ENCODE data around the gene GFY. TPM values are rescaled to one million over a fixed set of nuclear protein-coding genes. Genes with fewer than 3 reads are reported as not detected.

The GFY gene
- total and polyA plus RNA-seq, 2 experiments from 2014 or later, result 1.8 to 8.4 TPM

- DNase-seq (ENCODE audit: low read depth in 1 of 2, low spot score in 1 of 2), result no peak
- TF ChIP-seq CTCF (IDR thresholded peaks at IDR 0.05; ENCODE audit: low read depth, low read length), result no peak
- H3K27me3 ChIP-seq, result peaks cover 10% of the 10 kb centered on the region
Observed at GRCh38 chr19:49417088-49417487, 8.1 kb upstream of the GFY start.

GRCh38 chr19:49418511-49418910 is 6.7 kb upstream of the GFY start:
- DNase-seq (ENCODE audit: low read depth in 1 of 2, low spot score in 1 of 2), result no peak
- Histone ChIP-seq H3K4me1 (ENCODE audit: low read depth) (peaks cover 13% of the 10 kb centered on the region), H3K4me3 (no peak overlapping the region), H3K36me3 (no peaks in the 10 kb centered on the region), H3K27me3 (peaks cover 25% of the 10 kb centered on the region), H3K27ac (no peak overlapping the region), H3K9me3 (ENCODE audit: low read depth) (no peaks in the 10 kb centered on the region)
- TF ChIP-seq CTCF (IDR thresholded peaks at IDR 0.05; ENCODE audit: low read depth, low read length), result no peak

More at GRCh38 chr19:49417088-49417487, 8.1 kb upstream of the GFY start:
- Histone ChIP-seq H3K27ac (no peak overlapping the region), H3K9me3 (ENCODE audit: low read depth) (no peaks in the 10 kb centered on the region), H3K36me3 (no peaks in the 10 kb centered on the region), H3K4me3 (no peak overlapping the region), H3K4me1 (ENCODE audit: low read depth) (peaks cover 15% of the 10 kb centered on the region)

GRCh38 chr19:49419173-49419572 is 6.0 kb upstream of the GFY start:
- H3K27ac ChIP-seq, result no peak overlapping the region
- no peaks in the 10 kb centered on the region for H3K9me3 ChIP-seq (ENCODE audit: low read depth)
- TF ChIP-seq CTCF (IDR thresholded peaks at IDR 0.05; ENCODE audit: low read depth, low read length), result no peak
- DNase-seq (ENCODE audit: low read depth in 1 of 2, low spot score in 1 of 2), result no peak
- H3K36me3 ChIP-seq, result no peaks in the 10 kb centered on the region
- no peak overlapping the region for H3K4me3 ChIP-seq
- H3K4me1 ChIP-seq (ENCODE audit: low read depth), result peaks cover 18% of the 10 kb centered on the region
- H3K27me3 ChIP-seq, result peaks cover 27% of the 10 kb centered on the region

DNA sequence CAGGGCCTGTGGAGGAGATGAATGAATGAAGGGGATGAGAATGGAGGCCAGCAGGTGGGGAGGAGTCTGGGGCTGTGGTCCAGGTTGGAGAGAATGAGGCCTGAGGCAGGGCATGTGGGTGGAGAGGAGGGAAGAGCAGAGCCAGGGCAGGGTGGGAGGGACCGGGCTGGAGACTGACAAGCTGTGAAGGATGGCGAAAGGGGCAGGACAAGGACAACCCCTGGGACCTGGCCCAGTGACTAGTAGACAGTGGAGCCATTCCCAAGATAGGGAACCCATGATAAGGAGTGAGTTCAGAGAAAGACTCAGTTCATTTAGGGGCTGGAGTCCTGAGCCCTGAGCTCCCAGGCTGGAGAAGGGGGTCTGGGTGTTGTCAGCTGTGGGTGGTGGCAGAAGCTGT is 5.0 kb upstream of the GFY start:
- H3K27me3 ChIP-seq, result peaks cover 38% of the 10 kb centered on the region
- H3K9me3 ChIP-seq (ENCODE audit: low read depth), result no peaks in the 10 kb centered on the region
- DNase-seq (ENCODE audit: low read depth in 1 of 2, low spot score in 1 of 2), result no peak
- peaks cover 15% of the 10 kb centered on the region for H3K4me1 ChIP-seq (ENCODE audit: low read depth)
- H3K27ac ChIP-seq, result no peak overlapping the region
- no peak for TF ChIP-seq CTCF (IDR thresholded peaks at IDR 0.05; ENCODE audit: low read depth, low read length)
- no peaks in the 10 kb centered on the region for H3K36me3 ChIP-seq
- no peak overlapping the region for H3K4me3 ChIP-seq

DNA sequence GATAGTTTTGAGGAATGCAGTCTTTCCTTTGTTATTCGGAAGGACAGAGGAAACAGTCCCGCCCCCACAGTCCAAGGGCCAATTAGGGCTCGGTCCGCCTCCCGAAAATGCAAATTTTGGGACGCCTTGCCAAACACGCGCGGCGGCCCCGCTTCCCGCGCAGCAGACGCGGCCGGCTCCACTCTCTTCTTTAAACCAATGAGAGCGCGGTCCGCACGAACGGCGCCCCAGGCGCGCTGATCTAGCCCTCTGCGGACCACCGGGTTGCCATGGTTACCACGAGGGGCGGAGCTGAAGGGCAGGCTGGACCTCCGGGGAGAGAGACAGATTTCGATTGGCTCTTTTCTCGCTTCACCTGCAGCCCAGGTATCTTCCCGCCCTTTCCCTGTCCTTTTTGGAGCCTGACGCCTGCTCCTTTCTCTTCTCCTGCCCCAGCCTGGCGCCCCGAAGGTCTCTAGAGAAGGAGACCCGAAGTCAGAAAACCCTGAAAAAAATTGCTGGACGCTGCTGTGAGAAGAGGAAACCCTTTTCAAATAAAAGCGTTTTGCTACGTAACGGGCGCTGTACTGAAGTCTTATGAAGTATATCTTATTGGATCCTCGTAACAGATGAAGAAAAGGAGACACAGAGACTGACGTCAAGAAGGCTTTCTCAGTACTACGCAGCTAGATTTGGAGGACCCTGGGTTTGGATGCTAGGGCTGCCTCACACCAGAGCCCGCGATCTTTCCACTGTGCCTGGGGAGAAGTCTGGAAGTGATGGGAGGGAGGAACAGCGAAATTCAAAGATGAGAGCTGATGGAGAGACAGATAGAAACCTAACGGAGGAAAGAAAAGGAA is 3.9 kb upstream of the GFY start:
- no peak for TF ChIP-seq CTCF (IDR thresholded peaks at IDR 0.05; ENCODE audit: low read depth, low read length)

More for the DNA sequence above, 3.9 kb upstream of the GFY start:
- H3K9me3 ChIP-seq (ENCODE audit: low read depth), result no peaks in the 10 kb centered on the region
- no peak overlapping the region for H3K27ac ChIP-seq
- peaks cover 47% of the 10 kb centered on the region for H3K27me3 ChIP-seq
- DNase-seq (ENCODE audit: low read depth in 1 of 2, low spot score in 1 of 2), result peak; percentile 81 to 87
- H3K4me1 ChIP-seq (ENCODE audit: low read depth), result peaks cover 15% of the 10 kb centered on the region
- no peaks in the 10 kb centered on the region for H3K36me3 ChIP-seq
- no peak overlapping the region for H3K4me3 ChIP-seq
